ENCODE results near the gene ACSL6.

ACSL6 gene

GRCh38 chr5:131999441-132000240 lies 11.8 kb downstream of the ACSL6 start:
- no peak for DNase-seq (ENCODE audit: low spot score)

- no peak for DNase-seq (ENCODE audit: low spot score)
Observed at GRCh38 chr5:131999041-131999440, 12.4 kb downstream of the ACSL6 start.

- no peak for DNase-seq (ENCODE audit: low spot score)
Observed at GRCh38 chr5:131998431-131999040, 12.9 kb downstream of the ACSL6 start.

GRCh38 chr5:131997727-131998117 lies 13.7 kb downstream of the ACSL6 start:
- DNase-seq (ENCODE audit: low spot score): no peak

GRCh38 chr5:131997026-131997726 lies 14.3 kb downstream of the ACSL6 start:
- no peak for DNase-seq (ENCODE audit: low spot score)

- no peak for DNase-seq (ENCODE audit: low spot score)
Observed at GRCh38 chr5:131996210-131997025, 15.0 kb downstream of the ACSL6 start.

GRCh38 chr5:131994533-131995226 lies 16.8 kb downstream of the ACSL6 start:
- no peak for DNase-seq (ENCODE audit: low spot score)

- no peak for DNase-seq (ENCODE audit: low spot score)
Observed at GRCh38 chr5:131994090-131994489, 17.4 kb downstream of the ACSL6 start.

- no peak for DNase-seq (ENCODE audit: low spot score)
Observed at GRCh38 chr5:131993676-131994075, 17.8 kb downstream of the ACSL6 start.

- DNase-seq (ENCODE audit: low spot score): no peak
Observed at GRCh38 chr5:131992370-131992769, 19.1 kb downstream of the ACSL6 start.

- no peak for DNase-seq (ENCODE audit: low spot score)
Observed at GRCh38 chr5:131991593-131992324, 19.7 kb downstream of the ACSL6 start.

GRCh38 chr5:131990716-131991115 lies 20.7 kb downstream of the ACSL6 start:
- no peak for DNase-seq (ENCODE audit: low spot score)

- DNase-seq (ENCODE audit: low spot score): no peak
Observed at GRCh38 chr5:131988601-131989000, 22.9 kb downstream of the ACSL6 start.

- no peak for DNase-seq (ENCODE audit: low spot score)
Observed at GRCh38 chr5:131987251-131987650, 24.2 kb downstream of the ACSL6 start.

- no peak for DNase-seq (ENCODE audit: low spot score)
Observed at GRCh38 chr5:131986161-131986912, 25.1 kb downstream of the ACSL6 start.

- DNase-seq (ENCODE audit: low spot score): no peak
Observed at GRCh38 chr5:131984956-131985665, 26.3 kb downstream of the ACSL6 start.

GRCh38 chr5:131983244-131983771 lies 28.1 kb downstream of the ACSL6 start:
- DNase-seq (ENCODE audit: low spot score): no peak

- no peak for DNase-seq (ENCODE audit: low spot score)
Observed at GRCh38 chr5:131981516-131981915, 29.9 kb downstream of the ACSL6 start.

GRCh38 chr5:131980696-131981095 lies 30.8 kb downstream of the ACSL6 start:
- DNase-seq (ENCODE audit: low spot score): no peak

Measured in AG08396 (cell line).